AG04449 (cell line): ENCODE results near the gene MPZL1.

ENCODE experiments used
- CTCF ChIA-PET: fragments of 350-600 bp; formaldehyde crosslinking; extraction: SDS; loops from one replicate; lab custom pipeline; 2021; ENCODE audit warnings: antibody characterized with exemption; lab: Yijun Ruan, JAX
- POLR2A ChIA-PET: fragments of 400-600, 350-600 bp; formaldehyde crosslinking; extraction: SDS; loops from one replicate; lab custom pipeline; 2020; ENCODE audit warnings: antibody characterized with exemption, inconsistent platforms; lab: Yijun Ruan, JAX
- DNase-seq: peaks from one replicate; pipeline ENCODE4 v3.0.0-alpha.2; 2010; ENCODE audit warnings: low read depth, low spot score
- H3K4me3 ChIP-seq: 2 replicates; pipeline ENCODE4 v1.5.1; 2011; ENCODE audit warnings: low read depth, mild to moderate bottlenecking, control low read depth, low read length
- TF ChIP-seq, protein P1 (sequence below): IDR thresholded peaks from one replicate; pipeline ENCODE4 v1.5.1; 2011; ENCODE audit warnings: mild to moderate bottlenecking, moderate library complexity, low read length, control low read depth, inconsistent platforms; ENCODE audit not compliant: insufficient read depth; ENCODE audit errors: missing control alignments

The MPZL1 gene

DNA sequence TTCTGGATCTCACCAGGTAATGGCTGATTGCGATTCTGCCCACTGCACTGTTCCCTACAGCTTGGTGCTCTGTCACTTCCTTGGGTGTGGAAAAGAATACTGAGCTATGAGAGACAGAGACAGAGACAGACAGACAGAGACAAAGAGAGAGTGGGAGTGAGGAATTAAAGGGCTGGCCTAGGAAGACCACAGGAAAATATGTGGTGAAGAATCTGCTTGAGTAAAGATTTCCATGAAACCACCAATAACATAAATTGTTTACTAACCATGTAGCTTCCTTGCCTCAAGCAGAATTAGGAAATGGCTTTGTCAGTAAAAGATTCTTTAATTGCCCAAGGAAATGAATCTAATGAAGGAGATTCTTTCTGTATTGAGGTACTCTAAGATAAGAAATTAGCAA, 54.4 kb downstream of the MPZL1 start:
- TF ChIP-seq, protein P1, sequence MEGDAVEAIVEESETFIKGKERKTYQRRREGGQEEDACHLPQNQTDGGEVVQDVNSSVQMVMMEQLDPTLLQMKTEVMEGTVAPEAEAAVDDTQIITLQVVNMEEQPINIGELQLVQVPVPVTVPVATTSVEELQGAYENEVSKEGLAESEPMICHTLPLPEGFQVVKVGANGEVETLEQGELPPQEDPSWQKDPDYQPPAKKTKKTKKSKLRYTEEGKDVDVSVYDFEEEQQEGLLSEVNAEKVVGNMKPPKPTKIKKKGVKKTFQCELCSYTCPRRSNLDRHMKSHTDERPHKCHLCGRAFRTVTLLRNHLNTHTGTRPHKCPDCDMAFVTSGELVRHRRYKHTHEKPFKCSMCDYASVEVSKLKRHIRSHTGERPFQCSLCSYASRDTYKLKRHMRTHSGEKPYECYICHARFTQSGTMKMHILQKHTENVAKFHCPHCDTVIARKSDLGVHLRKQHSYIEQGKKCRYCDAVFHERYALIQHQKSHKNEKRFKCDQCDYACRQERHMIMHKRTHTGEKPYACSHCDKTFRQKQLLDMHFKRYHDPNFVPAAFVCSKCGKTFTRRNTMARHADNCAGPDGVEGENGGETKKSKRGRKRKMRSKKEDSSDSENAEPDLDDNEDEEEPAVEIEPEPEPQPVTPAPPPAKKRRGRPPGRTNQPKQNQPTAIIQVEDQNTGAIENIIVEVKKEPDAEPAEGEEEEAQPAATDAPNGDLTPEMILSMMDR = no peak
- no peak overlapping the region for H3K4me3 ChIP-seq
- no peak for DNase-seq
- POLR2A ChIA-PET = no interaction called here
- CTCF ChIA-PET = interaction anchor here (1.5 to 2.3 kb wide), 2 partner anchors 25 to 27 kb away, joined by 5 to 8 read pairs; no protein-coding TSS in a partner anchor

DNA sequence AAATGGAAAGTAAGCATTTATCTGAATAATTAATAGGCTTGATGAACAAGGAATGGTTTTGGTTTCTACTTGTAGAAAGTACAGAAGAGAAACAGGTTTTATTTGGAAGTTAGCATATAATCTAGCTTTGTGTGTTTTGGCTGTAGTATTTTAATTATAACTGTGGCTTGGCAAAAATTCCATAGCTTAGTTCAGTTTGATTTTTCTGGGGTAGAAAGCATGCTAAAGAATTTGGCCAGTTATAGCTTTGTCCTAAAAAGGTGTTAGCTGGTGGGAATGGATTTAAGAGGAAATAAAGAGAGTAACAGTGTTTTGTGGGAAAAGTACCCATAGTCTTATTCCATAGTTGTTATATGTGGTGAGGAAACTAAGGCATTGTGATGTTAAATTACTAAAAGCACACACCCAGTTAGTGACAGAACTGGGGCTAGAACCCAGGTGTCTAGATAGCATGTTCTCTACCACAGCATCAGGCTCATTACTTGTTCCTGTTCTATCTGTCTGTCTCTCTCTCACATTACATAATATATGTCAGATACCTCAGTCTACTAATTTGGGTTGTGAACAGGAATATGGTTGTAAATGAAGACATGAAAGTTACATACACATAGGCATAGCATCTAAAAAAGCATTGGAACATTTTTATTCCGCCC, 55.0 kb downstream of the MPZL1 start:
- no peak overlapping the region for H3K4me3 ChIP-seq
- DNase-seq = no peak
- ChIA-PET CTCF (interaction anchor here (1.5 to 2.3 kb wide), 2 partner anchors 24 to 26 kb away, joined by 5 to 8 read pairs; no protein-coding TSS in a partner anchor), POLR2A (no interaction called here)
- TF ChIP-seq, protein P1 = no peak

- no peak for DNase-seq
- ChIA-PET POLR2A (no interaction called here), CTCF (no interaction called here)
- no peak overlapping the region for H3K4me3 ChIP-seq
- TF ChIP-seq, protein P1 = no peak
Observed at GRCh38 chr1:167777269-167777650, 55.5 kb downstream of the MPZL1 start.

DNA sequence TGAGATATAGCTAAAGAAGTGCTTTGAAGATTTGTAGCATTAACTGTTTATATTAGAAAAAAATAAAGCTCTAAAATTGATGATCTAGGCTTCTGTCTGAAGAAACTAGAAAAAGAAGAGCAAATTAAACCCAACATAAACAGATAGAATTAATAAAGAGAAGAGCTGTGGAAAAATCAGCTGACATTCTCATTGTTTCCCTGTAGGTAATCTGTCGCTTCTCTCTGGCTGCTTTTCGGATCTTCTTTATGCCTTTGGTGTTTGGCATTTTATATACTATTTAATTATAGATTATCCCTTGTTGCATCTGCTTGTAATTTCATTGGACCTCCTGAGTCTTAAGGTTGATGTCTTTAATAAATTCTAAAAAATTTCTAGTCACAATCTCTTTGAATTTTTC, 59.8 kb downstream of the MPZL1 start:
- POLR2A ChIA-PET = no interaction called here
- DNase-seq = no peak
- TF ChIP-seq, protein P1 = no peak
- H3K4me3 ChIP-seq = no peak overlapping the region
- CTCF ChIA-PET = interaction anchor here (1.0 kb wide), 1 partner anchor 17 kb away, joined by 4 read pairs; no protein-coding TSS in a partner anchor

DNA sequence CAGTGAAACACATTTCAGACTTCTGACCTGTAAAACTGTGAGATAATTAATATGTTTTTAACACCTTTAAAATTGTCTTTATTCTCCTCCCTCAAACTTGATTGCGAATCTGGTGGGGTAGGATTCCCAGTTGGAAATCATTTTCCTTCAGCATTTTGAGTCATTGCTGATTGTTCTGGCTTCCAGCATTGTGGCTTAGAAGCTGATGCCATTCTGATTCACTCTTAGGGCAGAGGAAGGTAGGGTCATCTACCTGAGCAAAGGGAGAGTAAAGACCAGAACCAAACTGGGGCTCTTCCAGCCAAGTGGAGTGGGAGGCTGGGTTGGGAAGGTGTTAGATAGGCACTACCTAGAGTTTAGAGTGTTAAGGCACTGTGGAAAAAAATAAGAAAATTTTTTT, 61.2 kb downstream of the MPZL1 start:
- H3K4me3 ChIP-seq = no peak overlapping the region
- TF ChIP-seq, protein P1 = no peak
- ChIA-PET CTCF (interaction anchor here (0.8 kb wide), 1 partner anchor 20 kb away, joined by 3 read pairs; no protein-coding TSS in a partner anchor), POLR2A (no interaction called here)
- DNase-seq = no peak

GRCh38 chr1:167784876-167785550, 63.2 kb downstream of the MPZL1 start:
- POLR2A ChIA-PET = no interaction called here
- DNase-seq = no peak
- CTCF ChIA-PET = no interaction called here
- TF ChIP-seq, protein P1 = no peak
- no peak overlapping the region for H3K4me3 ChIP-seq
